Activated T-cell treated with anti-CD3 and anti-CD28 coated beads, Interleukin-2, amount 50 U/mL, for 72 hours (primary cell): ENCODE results near the gene ATP6V1G1. TPM values are rescaled to one million over a fixed set of nuclear protein-coding genes. Genes with fewer than 3 reads are reported as not detected.

Source experiments
- ATAC-seq, 2 donors: fragments of 150-1000 bp; cut with Tn5 transposase; replicated peaks in 1 of 2; 2 replicates each; pipeline ENCODE4 v1.10.0; 2021; ENCODE audit warnings: moderate library complexity in 2 of 2, mild to moderate bottlenecking in 1 of 2
- DNase-seq, 2 donors: peaks; one replicate each; pipeline ENCODE4 v3.0.0; 2021 to 2022; ENCODE audit warnings: mixed read lengths in 1 of 2
- H3K27ac Mint-ChIP-seq: one replicate; pipeline ENCODE4 v1.8.0; 2022; ENCODE audit warnings: mild to moderate bottlenecking, moderate library complexity, mixed read lengths
- H3K27me3 Mint-ChIP-seq: one replicate; pipeline ENCODE4 v1.8.0; 2022; ENCODE audit warnings: low read depth, mixed read lengths
- H3K36me3 Mint-ChIP-seq, 2 donors: one replicate each; pipeline ENCODE4 v1.8.0; 2022; ENCODE audit warnings: mixed read lengths in 2 of 2, mild to moderate bottlenecking in 1 of 2; ENCODE audit not compliant: insufficient read depth in 2 of 2
- H3K4me1 Mint-ChIP-seq: one replicate; pipeline ENCODE4 v1.8.0; 2022; ENCODE audit warnings: low read depth, mixed read lengths
- H3K4me3 Mint-ChIP-seq, 2 donors: one replicate each; pipeline ENCODE4 v1.8.0; 2022; ENCODE audit warnings: mild to moderate bottlenecking in 2 of 2, mixed read lengths in 2 of 2, moderate library complexity in 2 of 2
- H3K9me3 Mint-ChIP-seq, 2 donors: one replicate each; pipeline ENCODE4 v1.8.0; 2022; ENCODE audit warnings: mixed read lengths in 2 of 2
- total RNA-seq, 2 donors: library from RNA; stranded (reverse); gene quantifications; one replicate each; pipeline ENCODE4 v1.2.3, GENCODE V29; 2022

ATP6V1G1 gene
- total RNA-seq, 2 donors from 2014 or later: 37.3 to 39.4 TPM

- ATAC-seq (no peak), DNase-seq (no peak)
- no peaks in the 10 kb centered on the region for H3K27me3 Mint-ChIP-seq
- H3K4me3 Mint-ChIP-seq: no peak overlapping the region
- H3K9me3 Mint-ChIP-seq: no peaks in the 10 kb centered on the region
- H3K36me3 Mint-ChIP-seq: peaks cover 3 to 16% of the 10 kb centered on the region in 2 donors
- H3K4me1 Mint-ChIP-seq: no peaks in the 10 kb centered on the region
- H3K27ac Mint-ChIP-seq: no peak overlapping the region
Observed at GRCh38 chr9:114627553-114627952, 40.0 kb downstream of the ATP6V1G1 start.

- no peaks in the 10 kb centered on the region for H3K27me3 Mint-ChIP-seq
- ATAC-seq (no peak), DNase-seq (no peak)
- no peak overlapping the region for H3K27ac Mint-ChIP-seq
- no peak overlapping the region for H3K4me3 Mint-ChIP-seq
- H3K36me3 Mint-ChIP-seq: peaks cover under 1 to 17% of the 10 kb centered on the region in 2 donors
- no peaks in the 10 kb centered on the region for H3K9me3 Mint-ChIP-seq
- H3K4me1 Mint-ChIP-seq: no peaks in the 10 kb centered on the region
Observed at GRCh38 chr9:114629563-114630090, 42.1 kb downstream of the ATP6V1G1 start.

- Mint-ChIP-seq H3K4me3 (no peak overlapping the region), H3K36me3 (peaks cover 2 to 21% of the 10 kb centered on the region in 2 donors), H3K27ac (no peak overlapping the region), H3K27me3 (no peaks in the 10 kb centered on the region), H3K9me3 (no peaks in the 10 kb centered on the region), H3K4me1 (no peaks in the 10 kb centered on the region)
- DNase-seq (no peak), ATAC-seq (no peak)
Observed at GRCh38 chr9:114631166-114631565, 43.6 kb downstream of the ATP6V1G1 start.

- no peaks in the 10 kb centered on the region for H3K9me3 Mint-ChIP-seq
- peaks cover 2 to 17% of the 10 kb centered on the region in 2 donors for H3K36me3 Mint-ChIP-seq
- no peak overlapping the region for H3K4me3 Mint-ChIP-seq
- H3K4me1 Mint-ChIP-seq: no peaks in the 10 kb centered on the region
- H3K27me3 Mint-ChIP-seq: no peaks in the 10 kb centered on the region
- H3K27ac Mint-ChIP-seq: no peak overlapping the region
- ATAC-seq (no peak), DNase-seq (no peak)
Observed at GRCh38 chr9:114633438-114634089, 46.0 kb downstream of the ATP6V1G1 start.

- Mint-ChIP-seq H3K4me1 (no peaks in the 10 kb centered on the region), H3K27ac (no peak overlapping the region), H3K9me3 (no peaks in the 10 kb centered on the region), H3K36me3 (peaks cover 4 to 20% of the 10 kb centered on the region in 2 donors), H3K4me3 (no peak overlapping the region), H3K27me3 (no peaks in the 10 kb centered on the region)
- DNase-seq: no peak
- no peak for ATAC-seq
Observed at GRCh38 chr9:114634387-114634786, 46.8 kb downstream of the ATP6V1G1 start.

GRCh38 chr9:114638404-114638803 lies 50.8 kb downstream of the ATP6V1G1 start:
- DNase-seq (no peak), ATAC-seq (no peak)
- Mint-ChIP-seq H3K4me1 (no peaks in the 10 kb centered on the region), H3K27me3 (no peaks in the 10 kb centered on the region), H3K36me3 (peaks cover 7 to 31% of the 10 kb centered on the region in 2 donors), H3K9me3 (no peaks in the 10 kb centered on the region), H3K27ac (no peak overlapping the region), H3K4me3 (no peak overlapping the region)

- no peaks in the 10 kb centered on the region for H3K9me3 Mint-ChIP-seq
- peak overlapping the region; percentile 81 for H3K27ac Mint-ChIP-seq
- H3K27me3 Mint-ChIP-seq: no peaks in the 10 kb centered on the region
- ATAC-seq (no peak), DNase-seq (no peak)
- no peak overlapping the region for H3K4me3 Mint-ChIP-seq
- peaks cover 5 to 42% of the 10 kb centered on the region in 2 donors for H3K36me3 Mint-ChIP-seq
- H3K4me1 Mint-ChIP-seq: no peaks in the 10 kb centered on the region
Observed at GRCh38 chr9:114641967-114642366, 54.4 kb downstream of the ATP6V1G1 start.

- Mint-ChIP-seq H3K36me3 (peaks cover 7 to 51% of the 10 kb centered on the region in 2 donors), H3K4me1 (no peaks in the 10 kb centered on the region), H3K9me3 (peaks cover 0 to 3% of the 10 kb centered on the region in 2 donors), H3K4me3 (no peak overlapping the region), H3K27me3 (no peaks in the 10 kb centered on the region), H3K27ac (no peak overlapping the region)
- no peak for DNase-seq
- ATAC-seq: no peak
Observed at GRCh38 chr9:114643001-114643400, 55.4 kb downstream of the ATP6V1G1 start.

GRCh38 chr9:114643896-114644295 lies 56.3 kb downstream of the ATP6V1G1 start:
- H3K27me3 Mint-ChIP-seq: no peaks in the 10 kb centered on the region
- H3K36me3 Mint-ChIP-seq: peaks cover 7 to 50% of the 10 kb centered on the region in 2 donors
- H3K27ac Mint-ChIP-seq: no peak overlapping the region
- no peak overlapping the region for H3K4me3 Mint-ChIP-seq
- H3K4me1 Mint-ChIP-seq: no peaks in the 10 kb centered on the region
- DNase-seq (no peak), ATAC-seq (no peak)
- peaks cover 0 to 3% of the 10 kb centered on the region in 2 donors for H3K9me3 Mint-ChIP-seq

Other genes starting within 250 kb of the ATP6V1G1 start
- 100 to 1,000 TPM; 204 to 246 TPM for gene AKNA, start 199.8 kb upstream of the ATP6V1G1 start, total RNA-seq
- gene WHRN, start 82.3 kb upstream of the ATP6V1G1 start, total RNA-seq: 1 to 10 TPM; 7.1 to 8.6 TPM
- 10 to 100 TPM; 36.0 to 39.2 TPM for gene TMEM268, start 23.5 kb downstream of the ATP6V1G1 start, total RNA-seq
- not detected for gene TEX53, start 70.0 kb downstream of the ATP6V1G1 start, total RNA-seq
- gene TEX48, start 94.4 kb downstream of the ATP6V1G1 start, total RNA-seq: 1 to 10 TPM; 1.4 to 1.7 TPM
- under 1 TPM; 0.19 to 0.26 TPM for gene TNFSF15, start 218.3 kb downstream of the ATP6V1G1 start, total RNA-seq